ENCODE results near the gene LUZP2. TPM values are rescaled to one million over a fixed set of nuclear protein-coding genes. Genes with fewer than 3 reads are reported as not detected.

The LUZP2 gene
- polyA plus RNA-seq, 1 donor from 2014 or later = 15.5 TPM

- no peak overlapping the region for H3K4me3 ChIP-seq (ENCODE audit: low read length)
- no peaks in the 10 kb centered on the region for H3K9me3 ChIP-seq (ENCODE audit: low read length)
- H2AFZ ChIP-seq (ENCODE audit: low read depth, low read length) = no peak overlapping the region
- no peak overlapping the region for H3K9ac ChIP-seq (ENCODE audit: low read length)
- H3K27ac ChIP-seq (ENCODE audit: low read length) = no peak overlapping the region
- H3K9me2 ChIP-seq (ENCODE audit: insufficient read depth, low read length) = no peaks in the 10 kb centered on the region
- H4K20me1 ChIP-seq (ENCODE audit: insufficient read depth) = no peaks in the 10 kb centered on the region
- H3F3A ChIP-seq (ENCODE audit: insufficient read depth, low read length, poor library complexity, severe bottlenecking) = no peaks in the 10 kb centered on the region
- H3K4me2 ChIP-seq (ENCODE audit: low read length) = no peak overlapping the region
- no peaks in the 10 kb centered on the region for H3K79me2 ChIP-seq (replicated peaks; ENCODE audit: insufficient read depth, low read length)
- H3K27me3 ChIP-seq (ENCODE audit: insufficient read depth, low read depth, low read length) = no peaks in the 10 kb centered on the region
- TF ChIP-seq REST (IDR thresholded peaks at IDR 0.05; ENCODE audit: borderline replicate concordance) (no peak), SMC3 (conservative IDR thresholded peaks at IDR 0.05; ENCODE audit: poor library complexity) (no peak), EP300 (conservative IDR thresholded peaks at IDR 0.05; ENCODE audit: poor library complexity, severe bottlenecking) (no peak), TAF1 (IDR thresholded peaks at IDR 0.05; ENCODE audit: low read depth) (no peak), CTCF (IDR thresholded peaks at IDR 0.05; ENCODE audit: poor library complexity, severe bottlenecking) (no peak), EZH2 (IDR thresholded peaks at IDR 0.05; ENCODE audit: borderline replicate concordance, insufficient read depth, low read length, poor library complexity, severe bottlenecking) (no peak)
- H3K36me3 ChIP-seq (ENCODE audit: insufficient read depth, low read length) = no peaks in the 10 kb centered on the region
These were observed 242.1 kb downstream of the LUZP2 start for GRCh38 chr11:24738972-24739371.

- H3K27me3 ChIP-seq (ENCODE audit: insufficient read depth, low read depth, low read length) = no peaks in the 10 kb centered on the region
- no peaks in the 10 kb centered on the region for H3K79me2 ChIP-seq (replicated peaks; ENCODE audit: insufficient read depth, low read length)
- no peak overlapping the region for H2AFZ ChIP-seq (ENCODE audit: low read depth, low read length)
- H3K9me2 ChIP-seq (ENCODE audit: insufficient read depth, low read length) = no peaks in the 10 kb centered on the region
- no peaks in the 10 kb centered on the region for H3F3A ChIP-seq (ENCODE audit: insufficient read depth, low read length, poor library complexity, severe bottlenecking)
- H3K9me3 ChIP-seq (ENCODE audit: low read length) = no peaks in the 10 kb centered on the region
- no peak overlapping the region for H3K9ac ChIP-seq (ENCODE audit: low read length)
- H3K4me3 ChIP-seq (ENCODE audit: low read length) = no peak overlapping the region
- TF ChIP-seq CTCF (IDR thresholded peaks at IDR 0.05; ENCODE audit: poor library complexity, severe bottlenecking) (no peak), RAD21 (conservative IDR thresholded peaks at IDR 0.05) (no peak), EP300 (conservative IDR thresholded peaks at IDR 0.05; ENCODE audit: poor library complexity, severe bottlenecking) (no peak), TAF1 (IDR thresholded peaks at IDR 0.05; ENCODE audit: low read depth) (no peak), EZH2 (IDR thresholded peaks at IDR 0.05; ENCODE audit: borderline replicate concordance, insufficient read depth, low read length, poor library complexity, severe bottlenecking) (no peak), POLR2AphosphoS5 (IDR thresholded peaks at IDR 0.05) (no peak), REST (IDR thresholded peaks at IDR 0.05; ENCODE audit: borderline replicate concordance) (no peak), SMC3 (conservative IDR thresholded peaks at IDR 0.05; ENCODE audit: poor library complexity) (no peak), MXI1 (conservative IDR thresholded peaks at IDR 0.05; ENCODE audit: poor library complexity, severe bottlenecking) (no peak)
- H4K20me1 ChIP-seq (ENCODE audit: insufficient read depth) = no peaks in the 10 kb centered on the region
- H3K36me3 ChIP-seq (ENCODE audit: insufficient read depth, low read length) = no peaks in the 10 kb centered on the region
- no peak overlapping the region for H3K27ac ChIP-seq (ENCODE audit: low read length)
- H3K4me2 ChIP-seq (ENCODE audit: low read length) = no peak overlapping the region
These were observed 242.8 kb downstream of the LUZP2 start for GRCh38 chr11:24739637-24740036.

All from neural cell (in vitro differentiated cells).